Measurements from ENCODE around the gene KLHL26. TPM values are rescaled to one million over a fixed set of nuclear protein-coding genes. Genes with fewer than 3 reads are reported as not detected.

The KLHL26 gene
- total RNA-seq, 1 experiment from 2014 or later: 10.7 TPM

DNA sequence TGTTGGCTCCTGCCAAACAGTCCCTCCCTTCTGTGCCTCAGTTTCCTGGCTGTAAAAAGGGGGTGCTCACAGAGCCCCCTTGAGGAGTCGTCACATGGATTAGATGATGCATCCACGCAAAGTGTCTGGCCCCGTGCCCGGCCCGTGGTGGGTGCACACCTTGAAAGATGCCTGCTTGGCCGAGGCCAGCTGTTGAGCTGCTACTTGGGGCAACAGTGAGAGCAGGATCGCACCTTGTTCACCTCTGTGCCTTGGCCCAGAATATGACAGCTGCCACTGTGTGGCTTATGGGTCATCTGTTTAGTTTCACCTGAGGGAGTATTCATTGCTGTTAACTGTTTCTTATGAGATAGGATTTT, 64.4 kb downstream of the KLHL26 start:
- Histone ChIP-seq H3T11ph (ENCODE audit: low read length) (no peak overlapping the region), H2BK20ac (ENCODE audit: low read depth, low read length, poor library complexity, severe bottlenecking) (no peak overlapping the region), H2BK15ac (ENCODE audit: low read depth, low read length) (no peak overlapping the region), H3K9me3 (ENCODE audit: control insufficient read depth, low read depth, low read length) (no peaks in the 10 kb centered on the region), H3K4me1 (ENCODE audit: insufficient read depth, low read length) (no peaks in the 10 kb centered on the region), H3K56ac (ENCODE audit: insufficient read length, low read depth, low read length) (no peak overlapping the region), H3K79me2 (ENCODE audit: insufficient read depth, low read length) (peaks cover 7% of the 10 kb centered on the region; the same call in 1 of the 2 replicates), H2BK120ac (ENCODE audit: low read depth, low read length, poor library complexity, severe bottlenecking) (no peak overlapping the region), H3K23me2 (ENCODE audit: insufficient read length, low read depth, low read length, poor library complexity, severe bottlenecking) (peaks cover 4% of the 10 kb centered on the region), H4K91ac (ENCODE audit: insufficient read length, low read depth, low read length) (no peak overlapping the region), H3K79me1 (ENCODE audit: insufficient read depth, low read depth, low read length, poor library complexity, severe bottlenecking) (no peaks in the 10 kb centered on the region), H3K9ac (ENCODE audit: extremely low read depth, insufficient read length, low read length) (no peak overlapping the region), H3K14ac (ENCODE audit: insufficient read depth, low read length) (no peak overlapping the region), H3K4me2 (ENCODE audit: insufficient read depth, insufficient read length, low read length) (peak overlapping the region; percentile 65), H3K18ac (ENCODE audit: insufficient read length, low read depth, low read length) (no peak overlapping the region), H3K4ac (ENCODE audit: low read depth, low read length) (no peak overlapping the region), H3K27ac (ENCODE audit: insufficient read length, low read depth, low read length) (no peak overlapping the region), H2AFZ (ENCODE audit: low read length) (no peak overlapping the region), H2AK5ac (ENCODE audit: insufficient read length, low read length) (no peak overlapping the region), H2BK5ac (ENCODE audit: insufficient read length, low read length) (no peak overlapping the region), H3K27me3 (ENCODE audit: insufficient read depth, low read length) (no peaks in the 10 kb centered on the region), H2BK12ac (ENCODE audit: insufficient read length, low read depth, low read length) (no peak overlapping the region), H4K8ac (replicated peaks; ENCODE audit: insufficient read length, low read depth, low read length) (no peak overlapping the region), H3K23ac (ENCODE audit: insufficient read length, low read depth, low read length) (no peak overlapping the region), H4K5ac (ENCODE audit: insufficient read length, low read depth, low read length) (no peak overlapping the region), H4K20me1 (ENCODE audit: control insufficient read depth, insufficient read depth, insufficient read length) (no peaks in the 10 kb centered on the region)
- no peak for DNase-seq
- H3K27me3 Mint-ChIP-seq (ENCODE audit: low read depth): peaks cover 25% of the 10 kb centered on the region
- H3K4me3 Mint-ChIP-seq: peak overlapping the region in 1 of 2 experiments; percentile 79; a peak in 3 of 5 replicates
- WGBS (ENCODE audit: extremely low coverage, insufficient read length, low lambda C conversion rate): no CpG with 5 or more reads among the region's 7 CpGs
- TF ChIP-seq, protein P1, sequence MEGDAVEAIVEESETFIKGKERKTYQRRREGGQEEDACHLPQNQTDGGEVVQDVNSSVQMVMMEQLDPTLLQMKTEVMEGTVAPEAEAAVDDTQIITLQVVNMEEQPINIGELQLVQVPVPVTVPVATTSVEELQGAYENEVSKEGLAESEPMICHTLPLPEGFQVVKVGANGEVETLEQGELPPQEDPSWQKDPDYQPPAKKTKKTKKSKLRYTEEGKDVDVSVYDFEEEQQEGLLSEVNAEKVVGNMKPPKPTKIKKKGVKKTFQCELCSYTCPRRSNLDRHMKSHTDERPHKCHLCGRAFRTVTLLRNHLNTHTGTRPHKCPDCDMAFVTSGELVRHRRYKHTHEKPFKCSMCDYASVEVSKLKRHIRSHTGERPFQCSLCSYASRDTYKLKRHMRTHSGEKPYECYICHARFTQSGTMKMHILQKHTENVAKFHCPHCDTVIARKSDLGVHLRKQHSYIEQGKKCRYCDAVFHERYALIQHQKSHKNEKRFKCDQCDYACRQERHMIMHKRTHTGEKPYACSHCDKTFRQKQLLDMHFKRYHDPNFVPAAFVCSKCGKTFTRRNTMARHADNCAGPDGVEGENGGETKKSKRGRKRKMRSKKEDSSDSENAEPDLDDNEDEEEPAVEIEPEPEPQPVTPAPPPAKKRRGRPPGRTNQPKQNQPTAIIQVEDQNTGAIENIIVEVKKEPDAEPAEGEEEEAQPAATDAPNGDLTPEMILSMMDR (conservative IDR thresholded peaks at IDR 0.05): no peak
- H3K27ac Mint-ChIP-seq: no peak overlapping the region
- peaks cover 17 to 22% of the 10 kb centered on the region in 2 experiments for H3K4me1 Mint-ChIP-seq
- H3K9me3 Mint-ChIP-seq: no peaks in the 10 kb centered on the region
- no peaks in the 10 kb centered on the region for H3K36me3 Mint-ChIP-seq (ENCODE audit: insufficient read depth in 1 of 3, low read depth in 3 of 3)

Measured in H9 (cell line).